GM18909 (cell line): Measurements from ENCODE around the gene F7.
"Not testable (repeated sequence)": the region's sequence is repeated elsewhere in the genome, so short reads cannot be mapped to it uniquely, and the experiment has no call there.

ENCODE experiments used
- ATAC-seq: cut with Tn5 transposase; IDR thresholded peaks from one replicate; pipeline ENCODE4 v1.9.1; 2021; ENCODE audit warnings: mild to moderate bottlenecking; ENCODE audit not compliant: unreplicated experiment, poor library complexity

Gene F7

DNA sequence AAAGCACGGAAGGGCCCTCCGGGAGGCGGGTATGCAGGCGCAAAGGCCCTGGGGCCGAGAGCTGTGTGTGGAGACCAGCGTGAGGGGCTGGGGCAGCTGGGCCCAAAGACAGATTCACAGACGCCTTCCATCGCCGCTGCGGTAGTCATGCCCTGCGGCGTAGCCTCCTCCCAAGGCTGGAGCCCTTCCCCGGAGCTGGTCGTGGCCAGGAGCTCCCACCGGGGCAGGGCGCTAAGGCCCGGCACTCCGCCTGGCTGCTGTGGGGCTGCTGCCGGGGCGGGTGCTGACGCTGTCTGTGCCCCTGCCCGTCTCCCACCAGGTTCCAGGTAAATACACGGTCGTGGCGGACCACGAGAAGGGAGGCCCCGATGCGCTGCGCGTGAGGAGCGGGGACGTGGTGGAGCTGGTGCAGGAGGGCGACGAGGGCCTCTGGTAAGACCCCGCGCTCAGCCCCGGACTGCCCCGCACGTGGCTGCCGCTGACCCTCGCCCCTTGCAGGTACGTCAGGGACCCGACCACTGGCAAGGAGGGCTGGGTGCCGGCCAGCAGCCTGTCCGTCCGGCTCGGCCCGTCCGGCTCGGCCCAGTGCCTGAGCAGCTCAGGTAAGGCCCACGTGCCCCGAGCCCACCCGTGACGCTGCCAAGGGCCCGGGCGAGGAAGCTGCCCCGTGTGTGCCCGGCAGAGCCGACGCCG lies 9.4 kb upstream of the F7 start:
- no peak for ATAC-seq

DNA sequence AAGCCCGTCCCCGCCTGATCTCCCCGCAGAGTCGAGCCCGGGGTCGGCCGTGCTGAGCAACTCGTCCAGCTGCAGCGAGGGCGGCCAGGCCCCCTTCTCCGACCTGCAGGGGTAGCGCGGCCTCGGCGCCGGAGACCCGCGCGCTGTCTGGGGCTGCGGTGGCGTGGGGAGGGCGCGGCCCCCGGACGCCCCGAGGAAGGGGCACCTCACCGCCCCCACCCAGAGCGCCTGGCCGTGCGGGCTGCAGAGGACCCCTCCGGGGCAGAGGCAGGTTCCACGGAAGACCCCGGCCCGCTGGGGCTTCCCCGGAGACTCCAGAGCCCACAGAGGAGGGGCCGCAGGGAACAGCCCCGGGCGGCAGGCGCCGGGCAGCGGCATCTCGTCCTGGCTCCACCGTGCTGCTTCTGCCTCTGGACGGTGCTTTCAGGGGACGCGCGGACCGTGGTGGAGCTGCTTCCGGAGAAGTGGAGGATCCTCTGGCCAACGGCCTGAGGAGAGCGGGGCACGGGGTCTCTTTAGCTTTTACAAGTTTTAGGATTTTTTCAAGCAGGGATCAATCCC lies 8.8 kb upstream of the F7 start:
- no peak for ATAC-seq

GRCh38 chr13:113097651-113098050 lies 7.9 kb upstream of the F7 start:
- ATAC-seq, result no peak

DNA sequence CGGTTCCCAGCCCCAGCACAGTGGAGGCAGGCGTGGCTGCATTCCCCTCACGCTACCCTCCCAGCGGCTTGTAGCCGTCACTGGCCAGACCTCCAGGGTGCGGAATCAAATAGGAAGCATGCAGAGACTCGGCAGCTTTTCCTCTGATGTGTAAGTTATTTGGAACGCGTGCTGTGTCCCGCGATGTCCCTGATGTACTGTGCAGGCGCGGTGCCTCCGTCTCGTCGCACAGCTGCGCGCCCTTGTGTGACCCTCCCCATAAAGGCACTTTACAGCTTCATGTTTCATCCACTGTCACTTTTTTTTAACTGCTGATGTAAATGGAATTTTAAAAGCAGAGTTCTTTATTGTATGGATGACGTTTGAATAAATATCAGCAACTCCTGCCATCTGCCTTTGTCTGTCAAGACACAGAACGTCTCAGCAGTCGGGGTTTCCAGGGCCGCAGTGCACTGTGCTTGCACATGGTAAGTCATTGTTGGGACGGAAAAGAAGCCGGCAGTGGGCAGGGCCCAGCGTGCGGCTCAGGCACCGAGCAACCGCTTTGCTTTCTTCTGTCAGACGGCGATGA lies 7.3 kb upstream of the F7 start:
- no peak for ATAC-seq

DNA sequence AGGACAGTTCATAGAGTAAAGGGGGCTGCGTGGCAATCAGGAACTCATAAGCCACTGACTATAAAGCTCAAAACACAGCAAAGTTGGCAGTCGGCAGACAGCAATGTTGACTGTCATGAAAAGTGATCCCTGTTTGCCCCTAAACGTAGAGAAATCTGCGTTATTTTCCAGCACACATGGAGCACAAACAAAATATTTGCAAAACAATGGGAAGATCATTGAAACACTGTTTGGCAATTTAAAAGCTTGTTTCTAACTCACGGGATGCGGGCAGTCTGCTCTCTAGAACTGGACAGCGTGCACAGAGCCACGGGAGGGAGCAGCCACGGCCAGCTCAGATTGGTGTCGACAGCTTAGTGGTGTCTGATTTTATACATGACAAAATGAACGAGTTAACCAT lies 6.4 kb upstream of the F7 start:
- no peak for ATAC-seq

DNA sequence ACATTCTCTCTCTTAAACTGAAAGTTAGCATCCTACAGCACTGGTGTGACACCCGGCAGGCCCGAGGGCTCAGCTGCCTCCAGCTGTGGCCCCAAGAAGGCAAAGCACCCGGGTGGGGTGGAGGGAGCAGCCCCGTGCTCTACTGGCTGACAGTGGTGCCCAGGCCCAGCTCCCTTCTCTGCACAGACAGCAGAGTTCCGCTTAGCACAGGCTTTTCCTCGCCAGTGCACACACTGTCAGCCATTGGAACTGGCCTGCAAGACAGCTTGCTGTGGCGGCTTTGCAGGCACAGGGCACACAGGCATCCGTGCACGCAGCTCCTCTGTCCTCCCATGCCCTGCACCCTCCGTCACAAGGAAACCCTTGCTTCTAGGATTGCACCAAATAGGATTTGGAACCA lies 3.3 kb upstream of the F7 start:
- ATAC-seq, result not testable (repeated sequence)

- ATAC-seq, result no peak
Measured at GRCh38 chr13:113102727-113103126, 2.9 kb upstream of the F7 start.

- ATAC-seq, result no peak
Measured at GRCh38 chr13:113103646-113104045, 1.9 kb upstream of the F7 start.

DNA sequence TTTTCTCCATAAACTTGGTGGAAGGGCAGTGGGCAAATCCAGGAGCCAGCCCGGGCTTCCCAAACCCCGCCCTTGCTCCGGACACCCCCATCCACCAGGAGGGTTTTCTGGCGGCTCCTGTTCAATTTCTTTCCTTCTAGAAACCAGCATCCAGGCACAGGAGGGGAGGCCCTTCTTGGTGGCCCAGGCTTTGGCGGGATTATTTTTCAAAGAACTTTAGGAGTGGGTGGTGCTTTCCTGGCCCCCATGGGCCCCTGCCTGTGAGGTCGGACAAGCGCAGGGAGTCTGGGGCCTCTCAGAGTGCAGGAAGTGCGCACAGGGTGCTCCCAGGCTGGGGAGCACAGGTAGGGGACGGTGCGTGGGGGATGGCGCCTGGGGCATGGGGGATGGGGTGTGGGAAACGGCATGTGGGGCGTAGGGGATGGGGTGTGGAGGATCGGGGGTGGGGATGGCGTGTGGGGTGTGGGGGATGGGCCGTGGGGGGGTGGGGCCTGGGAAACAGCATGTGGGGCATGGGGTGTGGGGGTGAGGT lies 396 bp downstream of the F7 start:
- no peak for ATAC-seq

GRCh38 chr13:113106711-113107351 lies 1.2 kb downstream of the F7 start:
- no peak for ATAC-seq

DNA sequence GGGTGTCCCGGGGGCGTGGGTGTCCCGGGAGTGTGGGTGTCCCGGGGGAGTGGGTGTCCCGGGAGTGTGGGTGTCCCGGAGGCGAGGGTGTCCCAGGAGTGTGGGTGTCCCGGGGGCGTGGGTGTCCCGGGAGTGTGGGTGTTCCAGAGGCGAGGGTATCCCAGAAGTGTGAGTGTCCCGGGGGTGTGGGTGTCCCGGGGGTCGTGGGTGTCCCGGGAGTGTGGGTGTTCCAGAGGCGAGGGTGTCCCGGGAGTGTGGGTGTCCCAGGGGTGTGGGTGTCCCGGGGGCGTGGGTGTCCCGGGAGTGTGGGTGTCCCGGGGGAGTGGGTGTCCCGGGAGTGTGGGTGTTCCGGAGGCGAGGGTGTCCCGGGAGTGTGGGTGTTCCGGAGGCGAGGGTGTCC lies 2.9 kb downstream of the F7 start:
- ATAC-seq, result not testable (repeated sequence)

GRCh38 chr13:113109151-113110047 lies 3.8 kb downstream of the F7 start:
- ATAC-seq, result no peak

DNA sequence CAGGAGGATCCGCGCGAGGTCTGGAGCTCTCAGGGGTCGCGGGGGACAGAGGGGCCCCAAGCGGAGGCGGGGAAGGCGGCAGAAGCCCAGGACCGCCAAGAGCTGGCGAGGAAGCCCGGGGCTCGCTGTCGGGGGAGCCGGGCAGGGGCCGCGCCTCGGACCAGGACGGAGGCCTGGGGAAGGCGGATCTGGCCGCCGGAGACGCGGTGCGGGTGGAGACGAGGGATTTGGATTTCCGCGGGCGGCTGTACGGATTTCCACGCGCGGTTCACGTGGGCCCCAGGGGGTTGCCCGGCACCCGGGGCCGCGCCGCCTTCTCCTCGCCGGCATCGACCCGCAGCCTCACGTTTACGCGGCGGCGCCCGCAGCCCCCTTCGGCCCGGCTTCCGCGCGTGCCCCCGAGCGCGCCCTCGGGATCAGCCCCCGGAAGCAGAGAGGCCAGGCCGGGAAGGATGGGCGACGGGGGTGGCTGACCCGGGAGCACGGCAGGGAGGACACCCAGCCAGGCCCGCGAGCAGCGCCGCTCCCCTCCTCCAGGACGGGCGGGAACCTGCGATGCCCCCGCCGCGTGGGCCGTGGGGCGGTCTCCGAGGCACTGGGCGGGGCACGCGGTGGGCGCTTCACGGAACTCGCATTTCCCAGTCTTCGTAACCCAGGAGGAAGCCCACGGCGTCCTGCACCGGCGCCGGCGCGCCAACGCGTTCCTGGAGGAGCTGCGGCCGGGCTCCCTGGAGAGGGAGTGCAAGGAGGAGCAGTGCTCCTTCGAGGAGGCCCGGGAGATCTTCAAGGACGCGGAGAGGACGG lies 4.7 kb downstream of the F7 start:
- no peak for ATAC-seq

GRCh38 chr13:113110852-113111315 lies 5.3 kb downstream of the F7 start:
- ATAC-seq, result no peak

DNA sequence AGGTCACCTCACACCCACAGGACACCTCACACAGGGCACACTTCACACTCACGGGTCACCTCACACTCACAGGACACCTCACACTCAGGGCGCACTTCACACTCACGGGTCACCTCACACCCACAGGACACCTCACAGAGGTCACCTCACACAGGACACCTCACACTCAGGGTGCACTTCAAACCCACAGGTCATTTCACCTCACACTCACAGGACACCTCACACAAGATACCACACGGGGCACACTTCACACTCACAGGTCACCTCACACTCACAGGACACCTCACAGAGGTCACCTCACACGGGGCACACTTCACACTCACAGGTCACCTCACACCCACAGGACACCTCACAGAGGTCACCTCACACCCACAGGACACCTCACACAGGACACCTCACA lies 6.2 kb downstream of the F7 start:
- ATAC-seq, result not testable (repeated sequence)

GRCh38 chr13:113112475-113112874 lies 6.9 kb downstream of the F7 start:
- not testable (repeated sequence) for ATAC-seq

- no peak for ATAC-seq
Measured at GRCh38 chr13:113112893-113113845, 7.6 kb downstream of the F7 start.

- no peak for ATAC-seq
Measured at GRCh38 chr13:113113846-113114271, 8.3 kb downstream of the F7 start.
